GM19043 (cell line): ENCODE results near the gene DNPH1.

Source experiments
- ATAC-seq: cut with Tn5 transposase; IDR thresholded peaks from one replicate; pipeline ENCODE4 v1.9.1; 2021; ENCODE audit warnings: low read depth; ENCODE audit not compliant: unreplicated experiment

DNPH1 gene

GRCh38 chr6:43247114-43247999, 18.1 kb upstream of the DNPH1 start:
- ATAC-seq: peak; percentile 89

GRCh38 chr6:43246301-43247113, 17.2 kb upstream of the DNPH1 start:
- peak; percentile 33 for ATAC-seq

GRCh38 chr6:43243664-43244321, 14.5 kb upstream of the DNPH1 start:
- no peak for ATAC-seq

- ATAC-seq: no peak
Observed at GRCh38 chr6:43242908-43243663, 13.8 kb upstream of the DNPH1 start, which contains the start of gene TTBK1. Gene TTBK1, plus strand, starts transcription at chr6:43243481. Its CDS starts 3,180 bp downstream, at chr6:43246661.

DNA sequence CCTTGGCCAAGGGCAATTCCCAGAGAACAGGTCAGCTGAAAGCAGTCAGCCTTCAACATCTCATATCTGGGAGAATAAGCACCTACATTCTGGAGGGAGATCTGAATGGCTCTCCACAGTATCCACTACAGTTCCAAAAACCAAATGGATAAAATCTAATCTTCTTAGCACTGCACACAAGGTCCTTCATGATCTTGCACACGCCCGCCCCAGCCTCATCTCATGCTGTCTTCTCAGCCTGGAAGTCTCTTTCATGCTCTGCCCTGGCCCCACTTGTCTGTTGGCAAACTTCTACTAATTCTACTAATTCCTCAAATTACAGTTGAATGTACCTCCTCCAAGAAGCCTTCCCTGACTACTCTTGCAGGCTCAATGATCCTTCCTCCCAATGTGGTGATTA, 12.2 kb upstream of the DNPH1 start:
- ATAC-seq: no peak

DNA sequence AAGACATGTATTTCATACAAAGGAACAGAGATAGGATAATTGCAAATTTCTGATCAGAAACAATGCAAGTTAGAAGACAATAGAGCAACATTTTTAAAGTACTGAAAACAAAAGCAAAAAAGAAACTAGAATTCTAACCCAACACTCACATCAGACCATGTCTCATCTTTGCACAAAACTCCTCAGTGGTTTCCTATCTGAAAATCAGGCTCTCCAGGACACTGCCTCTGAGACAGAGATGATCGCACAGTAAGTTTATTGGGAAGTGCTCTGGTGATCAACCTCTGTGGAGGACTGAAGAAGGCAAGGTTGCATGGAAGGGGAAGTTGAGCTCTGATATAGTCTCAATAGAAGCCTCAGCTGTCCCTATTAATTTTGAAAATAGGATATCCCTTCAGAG, 11.7 kb upstream of the DNPH1 start:
- no peak for ATAC-seq

DNA sequence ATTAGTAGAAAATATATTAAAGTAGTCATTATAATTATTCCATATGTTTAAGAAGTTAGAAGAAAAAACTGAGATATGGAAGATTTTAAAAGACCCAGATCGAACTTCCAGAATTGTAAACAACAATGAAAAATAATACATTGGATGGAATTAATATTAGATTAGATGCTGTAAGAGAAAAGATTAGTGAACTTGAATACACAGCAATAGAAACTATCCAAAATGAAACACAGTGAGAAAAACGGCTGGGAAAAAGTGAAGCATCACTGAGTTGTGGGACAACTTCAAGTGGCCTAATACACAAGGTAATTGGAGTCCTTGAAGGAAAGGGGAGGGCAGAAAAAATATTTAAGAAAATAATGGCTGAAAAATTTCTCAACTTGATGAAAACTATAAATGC, 9.8 kb upstream of the DNPH1 start:
- no peak for ATAC-seq

DNA sequence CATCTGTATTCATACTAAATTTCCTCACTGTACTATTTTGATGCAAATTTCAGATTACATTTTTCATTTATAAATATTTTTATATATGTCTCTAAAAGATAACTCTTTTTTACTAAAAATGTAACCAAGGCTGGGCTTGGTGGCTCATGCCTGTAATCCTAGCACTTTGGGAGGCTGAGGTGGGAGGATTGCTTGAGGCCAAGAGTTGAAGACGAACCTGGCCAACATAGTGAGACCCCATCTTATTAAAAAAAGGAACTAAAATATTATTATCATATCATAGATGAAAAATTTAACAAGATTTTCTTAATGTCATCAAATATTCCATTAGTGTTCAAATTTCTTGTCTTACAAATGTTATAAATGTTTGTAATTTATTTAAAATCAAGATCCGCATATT, 6.6 kb upstream of the DNPH1 start:
- no peak for ATAC-seq

DNA sequence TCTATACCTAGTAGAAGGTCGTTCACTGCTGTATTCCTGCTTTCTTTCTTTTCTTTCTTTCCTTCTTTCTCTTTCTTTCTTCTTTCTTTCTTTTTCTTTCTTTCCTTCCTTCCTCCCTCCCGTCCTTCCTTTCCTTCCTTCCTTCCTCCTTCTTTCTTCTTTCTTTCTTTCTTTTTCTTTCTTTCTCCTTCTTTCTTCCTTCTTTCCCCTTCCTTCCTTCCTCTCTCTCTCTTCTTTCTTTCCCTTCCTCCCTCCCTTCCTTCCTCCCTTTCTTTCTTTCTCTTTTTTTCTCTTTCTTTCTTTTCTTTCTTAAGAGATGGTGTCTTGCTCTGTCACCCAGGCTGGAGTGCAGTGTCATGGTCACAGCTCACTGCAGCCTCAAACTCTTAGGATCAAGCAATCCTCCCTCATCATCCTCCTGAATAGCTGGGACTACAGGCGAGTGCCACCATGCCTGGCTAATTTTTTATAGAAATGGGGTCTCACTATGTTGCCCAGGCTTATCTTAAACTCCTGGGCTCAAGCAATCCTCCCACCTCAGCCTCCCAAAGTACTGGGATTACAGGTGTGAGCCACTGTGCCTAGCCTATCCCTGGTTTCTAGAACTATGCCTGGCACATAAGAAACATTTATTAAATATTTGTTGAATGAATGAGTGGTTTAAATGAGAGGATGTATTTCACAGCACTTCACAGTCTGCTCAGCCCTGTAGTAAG, 2.6 kb upstream of the DNPH1 start:
- ATAC-seq: no peak

DNA sequence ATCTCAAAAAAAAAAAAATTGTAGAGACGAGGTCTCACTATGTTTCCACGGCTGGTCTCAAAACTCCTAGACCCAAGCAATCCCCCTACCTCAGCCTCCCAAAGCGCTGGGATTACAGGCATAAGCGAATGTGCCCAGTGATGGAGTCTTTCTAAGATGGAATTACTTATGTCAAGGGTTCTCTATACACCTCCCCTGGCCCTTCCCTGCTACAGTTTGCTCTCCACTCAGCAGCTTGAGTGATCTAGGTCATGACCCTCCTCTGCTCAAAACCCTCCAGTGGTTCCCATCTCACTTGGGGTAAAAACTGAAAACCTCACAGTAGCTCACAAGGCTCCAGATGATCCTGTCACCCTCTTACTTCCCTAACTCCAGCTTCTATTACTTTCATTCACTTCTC, 1.8 kb upstream of the DNPH1 start:
- no peak for ATAC-seq

DNA sequence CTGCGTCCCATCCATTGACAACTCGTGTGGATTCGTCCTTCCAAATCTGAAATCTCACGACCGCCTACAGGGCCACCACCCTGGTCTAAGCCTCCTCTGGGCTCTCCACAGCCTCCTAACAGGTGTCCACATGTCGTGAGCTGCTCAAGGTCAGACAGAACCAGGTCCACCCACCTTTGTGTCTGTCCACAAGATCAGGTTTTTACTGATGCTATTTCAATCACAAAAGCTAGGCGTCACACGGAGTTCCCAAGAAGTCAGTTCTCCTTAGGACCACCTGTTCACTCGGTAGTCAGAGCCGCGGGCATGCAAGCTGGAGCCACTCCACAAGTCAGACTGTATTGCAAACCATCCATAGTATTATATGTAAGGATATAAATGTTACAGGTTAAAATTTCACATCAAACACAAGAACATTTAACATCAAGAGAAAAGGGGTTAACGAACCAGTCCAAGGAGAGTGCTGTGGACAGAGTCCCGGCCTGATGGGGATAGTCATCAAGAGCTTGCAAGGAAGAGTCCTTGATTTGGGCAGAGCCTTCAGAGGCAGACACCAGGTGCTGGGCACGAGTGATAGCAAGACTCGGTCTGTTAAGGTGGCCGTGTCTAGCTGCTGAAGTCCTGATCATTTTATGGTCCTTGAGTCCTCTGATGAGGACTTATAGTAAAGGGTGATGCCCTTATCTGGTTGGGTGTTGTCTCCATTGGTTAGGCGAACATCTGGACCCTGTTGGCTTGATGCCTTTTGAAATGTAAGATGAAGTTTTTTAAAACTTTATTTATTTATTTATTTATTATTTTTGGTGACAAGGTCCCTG, 731 bp upstream of the DNPH1 start:
- ATAC-seq: no peak

DNA sequence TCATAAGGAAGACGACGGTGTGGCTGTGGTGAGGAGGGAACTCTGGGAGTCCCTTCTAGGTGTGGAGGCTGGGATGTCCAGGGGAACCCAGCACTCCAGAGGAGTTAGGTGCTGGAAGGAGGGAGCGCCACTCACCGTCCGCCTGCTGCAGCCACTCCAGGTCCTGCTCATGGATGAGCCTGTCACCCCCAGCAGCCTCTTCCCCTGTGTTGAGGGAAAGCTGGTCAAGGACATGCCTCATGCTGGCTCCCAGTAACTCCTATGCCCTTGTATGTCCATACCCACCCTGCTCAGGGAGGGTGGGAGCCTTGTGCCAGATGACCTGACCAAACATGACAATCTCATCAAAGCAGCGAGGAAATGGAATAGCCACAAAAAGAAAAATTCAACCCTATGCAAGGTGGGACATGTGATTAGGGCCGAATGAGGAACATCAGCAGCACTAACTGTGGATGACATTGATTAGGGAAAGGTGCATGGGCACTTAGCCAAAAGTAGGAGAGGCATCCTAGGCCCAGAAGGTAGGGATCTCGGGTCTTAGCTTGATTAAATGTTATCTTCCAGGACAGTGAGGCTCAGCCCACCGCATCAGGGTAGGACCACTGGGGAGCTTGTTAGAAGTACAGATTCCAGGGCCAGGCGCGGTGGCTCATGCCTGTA, 3.0 kb downstream of the DNPH1 start:
- ATAC-seq: no peak

- ATAC-seq: no peak
Observed at GRCh38 chr6:43223175-43223574, 6.1 kb downstream of the DNPH1 start.

DNA sequence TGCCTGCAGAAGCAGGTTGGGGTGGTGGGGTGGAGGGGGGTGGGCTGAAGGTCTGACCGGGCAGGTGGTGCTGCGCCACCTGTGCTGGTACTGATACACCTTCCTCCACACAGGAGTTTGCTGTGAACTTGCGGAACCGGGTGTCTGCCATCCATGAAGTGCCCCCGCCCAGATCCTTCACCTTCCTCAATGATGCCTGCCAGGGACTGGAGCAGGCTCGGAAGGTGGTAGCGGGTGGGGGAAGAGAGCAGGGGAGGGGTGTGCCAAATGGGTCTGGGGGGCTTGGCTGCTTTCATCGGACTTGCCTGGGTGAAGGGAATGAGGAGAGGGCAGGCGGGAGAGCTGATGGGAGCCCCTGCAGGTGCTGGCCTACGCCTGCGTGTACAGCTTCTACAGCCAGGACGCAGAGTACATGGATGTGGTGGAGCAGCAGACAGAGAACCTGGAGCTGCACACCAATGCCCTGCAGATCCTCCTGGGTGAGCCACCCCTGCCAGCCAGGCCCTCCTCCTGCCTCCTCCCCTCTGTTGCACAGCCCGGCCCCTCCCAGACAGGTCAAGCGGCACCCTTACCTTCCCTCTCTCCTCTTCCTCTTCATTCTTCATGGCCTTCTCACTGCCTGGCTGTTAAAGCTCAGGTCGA, 6.7 kb downstream of the DNPH1 start:
- ATAC-seq: no peak

GRCh38 chr6:43221046-43221972, 8.0 kb downstream of the DNPH1 start:
- no peak for ATAC-seq

- no peak for ATAC-seq
Observed at GRCh38 chr6:43220439-43220951, 8.8 kb downstream of the DNPH1 start.

- ATAC-seq: no peak
Observed at GRCh38 chr6:43219814-43220213, 9.5 kb downstream of the DNPH1 start.
